H9 (cell line): ENCODE results near the gene PRSS16. TPM values are rescaled to one million over a fixed set of nuclear protein-coding genes. Genes with fewer than 3 reads are reported as not detected.

Experiments
- DNase-seq: peaks from one replicate; pipeline ENCODE4 v3.0.0-alpha.2; 2017
- H2AFZ ChIP-seq: one replicate; pipeline ENCODE4 v1.6.1; 2013; ENCODE audit warnings: mild to moderate bottlenecking, low read length, control low read depth, moderate library complexity
- H2AK5ac ChIP-seq: 2 replicates; pipeline ENCODE4 v1.6.1; 2013; ENCODE audit warnings: low read length, control low read depth, mixed read lengths; ENCODE audit not compliant: insufficient read length
- H2BK120ac ChIP-seq: one replicate; pipeline ENCODE4 v1.6.1; 2013; ENCODE audit warnings: low read depth, mild to moderate bottlenecking, low read length, control low read depth, inconsistent platforms; ENCODE audit not compliant: poor library complexity, severe bottlenecking
- H2BK12ac ChIP-seq: 2 replicates; pipeline ENCODE4 v1.6.1; 2013; ENCODE audit warnings: low read length, control low read depth, mixed read lengths, low read depth; ENCODE audit not compliant: insufficient read length
- H2BK15ac ChIP-seq: 2 replicates; pipeline ENCODE4 v1.6.1; 2013; ENCODE audit warnings: low read depth, low read length, control low read depth
- H2BK20ac ChIP-seq: one replicate; pipeline ENCODE4 v1.6.1; 2013; ENCODE audit warnings: low read depth, mild to moderate bottlenecking, low read length, control low read depth, inconsistent platforms; ENCODE audit not compliant: poor library complexity, severe bottlenecking
- H2BK5ac ChIP-seq: 2 replicates; pipeline ENCODE4 v1.6.1; 2013; ENCODE audit warnings: low read length, control low read depth, mixed read lengths; ENCODE audit not compliant: insufficient read length
- H3K14ac ChIP-seq: 2 replicates; pipeline ENCODE4 v1.6.1; 2013; ENCODE audit warnings: low read length, control low read depth; ENCODE audit not compliant: insufficient read depth
- H3K18ac ChIP-seq: 2 replicates; pipeline ENCODE4 v1.6.1; 2013; ENCODE audit warnings: low read depth, mild to moderate bottlenecking, mixed read lengths, low read length, control low read depth; ENCODE audit not compliant: insufficient read length
- H3K23ac ChIP-seq: 2 replicates; pipeline ENCODE4 v1.6.1; 2013; ENCODE audit warnings: low read length, control low read depth, mixed read lengths, low read depth; ENCODE audit not compliant: insufficient read length
- H3K23me2 ChIP-seq: 2 replicates; pipeline ENCODE4 v1.6.1; 2013; ENCODE audit warnings: low read depth, mild to moderate bottlenecking, mixed read lengths, low read length, control low read depth; ENCODE audit not compliant: insufficient read length, poor library complexity, severe bottlenecking
- H3K27ac ChIP-seq: 2 replicates; pipeline ENCODE4 v1.5.1; 2013; ENCODE audit warnings: low read length, control low read depth, mixed read lengths, low read depth; ENCODE audit not compliant: insufficient read length
- H3K27me3 ChIP-seq: 2 replicates; pipeline ENCODE4 v1.6.1; 2013; ENCODE audit warnings: low read length, control low read depth, inconsistent platforms; ENCODE audit not compliant: insufficient read depth
- H3K4ac ChIP-seq: 2 replicates; pipeline ENCODE4 v1.6.1; 2013; ENCODE audit warnings: low read depth, mild to moderate bottlenecking, control low read depth, inconsistent platforms, low read length, moderate library complexity
- H3K4me1 ChIP-seq: 2 replicates; pipeline ENCODE4 v1.6.1; 2013; ENCODE audit warnings: low read length, control low read depth, inconsistent platforms; ENCODE audit not compliant: insufficient read depth
- H3K4me2 ChIP-seq: 2 replicates; pipeline ENCODE4 v1.6.1; 2013; ENCODE audit warnings: low read length, control low read depth, mixed read lengths; ENCODE audit not compliant: insufficient read length, insufficient read depth
- H3K56ac ChIP-seq: 2 replicates; pipeline ENCODE4 v1.6.1; 2013; ENCODE audit warnings: low read depth, mild to moderate bottlenecking, mixed read lengths, low read length, control low read depth; ENCODE audit not compliant: insufficient read length
- H3K79me1 ChIP-seq: 2 replicates; pipeline ENCODE4 v1.6.1; 2013; ENCODE audit warnings: low read depth, mild to moderate bottlenecking, moderate library complexity, low read length, control low read depth, inconsistent platforms; ENCODE audit not compliant: insufficient read depth, poor library complexity, severe bottlenecking
- H3K79me2 ChIP-seq: 2 replicates; pipeline ENCODE4 v1.6.1; 2013; ENCODE audit warnings: low read length, control low read depth, inconsistent platforms; ENCODE audit not compliant: insufficient read depth
- H3K9ac ChIP-seq: 2 replicates; pipeline ENCODE4 v1.6.1; 2013; ENCODE audit warnings: low read length, control low read depth, mixed read lengths; ENCODE audit not compliant: insufficient read length; ENCODE audit errors: extremely low read depth
- H3K9me3 ChIP-seq: one replicate; pipeline ENCODE4 v1.6.1; 2013; ENCODE audit warnings: low read depth, low read length, inconsistent platforms; ENCODE audit not compliant: control insufficient read depth
- H3T11ph ChIP-seq: one replicate; pipeline ENCODE4 v1.6.1; 2013; ENCODE audit warnings: mild to moderate bottlenecking, low read length, control low read depth, inconsistent platforms
- H4K20me1 ChIP-seq: one replicate; pipeline ENCODE4 v1.6.1; 2013; ENCODE audit not compliant: control insufficient read depth, insufficient read length, insufficient read depth
- H4K5ac ChIP-seq: 2 replicates; pipeline ENCODE4 v1.6.1; 2013; ENCODE audit warnings: low read depth, mild to moderate bottlenecking, mixed read lengths, low read length, control low read depth; ENCODE audit not compliant: insufficient read length
- H4K8ac ChIP-seq: replicated peaks from 2 replicates; pipeline ENCODE4 v1.6.1; 2013; ENCODE audit warnings: low read length, control low read depth, mixed read lengths, low read depth; ENCODE audit not compliant: insufficient read length
- H4K91ac ChIP-seq: 2 replicates; pipeline ENCODE4 v1.6.1; 2013; ENCODE audit warnings: low read depth, mild to moderate bottlenecking, moderate library complexity, mixed read lengths, low read length, control low read depth; ENCODE audit not compliant: insufficient read length
- H3K27ac Mint-ChIP-seq, 3 experiments: 2 replicates in 2 of 3; 3 replicates in 1 of 3; pipeline ENCODE4 v1.8.0; 2020 to 2021; ENCODE audit warnings: mixed read lengths in 3 of 3, mild to moderate bottlenecking in 1 of 3, moderate library complexity in 1 of 3
- H3K27me3 Mint-ChIP-seq: 2 replicates; pipeline ENCODE4 v1.8.0; 2021; ENCODE audit warnings: low read depth, mild to moderate bottlenecking, moderate library complexity, mixed read lengths
- H3K36me3 Mint-ChIP-seq, 3 experiments: 2 replicates in 2 of 3; 3 replicates in 1 of 3; pipeline ENCODE4 v1.8.0; 2020 to 2021; ENCODE audit warnings: low read depth in 3 of 3, mixed read lengths in 3 of 3; ENCODE audit not compliant: insufficient read depth in 1 of 3
- H3K4me1 Mint-ChIP-seq, 2 experiments: 2 replicates each; pipeline ENCODE4 v1.8.0; 2020; ENCODE audit warnings: mixed read lengths in 2 of 2
- H3K4me3 Mint-ChIP-seq, 2 experiments: 2 replicates in 1 of 2; 3 replicates in 1 of 2; pipeline ENCODE4 v1.8.0; 2020 to 2021; ENCODE audit warnings: mild to moderate bottlenecking in 2 of 2, mixed read lengths in 2 of 2, moderate library complexity in 1 of 2
- H3K9me3 Mint-ChIP-seq, 2 experiments: 2 replicates in 1 of 2; 3 replicates in 1 of 2; pipeline ENCODE4 v1.8.0; 2020; ENCODE audit warnings: mild to moderate bottlenecking in 2 of 2, mixed read lengths in 2 of 2, moderate library complexity in 1 of 2
- CTCF ChIP-seq: fragments of 200-600 bp; sonication (generic); conservative IDR thresholded peaks from 3 replicates; pipeline ENCODE4 v1.8.0; 2021; ENCODE audit warnings: antibody characterized with exemption, mild to moderate bottlenecking
- whole genome bisulfite sequencing: extraction: QIAGEN DNeasy Blood & Tissue Kit; methylation state at CpG from one replicate; pipeline ENCODE4 v1.1.7; 2013; ENCODE audit warnings: missing lambda C conversion rate, low lambda C conversion rate, mixed read lengths; ENCODE audit not compliant: insufficient read length; ENCODE audit errors: extremely low coverage; 5-methylcytosine and 5-hydroxymethylcytosine counted together
- total RNA-seq: library from RNA; stranded (reverse); gene quantifications from 2 replicates; pipeline ENCODE4 v1.2.1, GENCODE V29; 2021

Gene PRSS16
- total RNA-seq, 1 experiment from 2014 or later, result 14.8 TPM

DNA sequence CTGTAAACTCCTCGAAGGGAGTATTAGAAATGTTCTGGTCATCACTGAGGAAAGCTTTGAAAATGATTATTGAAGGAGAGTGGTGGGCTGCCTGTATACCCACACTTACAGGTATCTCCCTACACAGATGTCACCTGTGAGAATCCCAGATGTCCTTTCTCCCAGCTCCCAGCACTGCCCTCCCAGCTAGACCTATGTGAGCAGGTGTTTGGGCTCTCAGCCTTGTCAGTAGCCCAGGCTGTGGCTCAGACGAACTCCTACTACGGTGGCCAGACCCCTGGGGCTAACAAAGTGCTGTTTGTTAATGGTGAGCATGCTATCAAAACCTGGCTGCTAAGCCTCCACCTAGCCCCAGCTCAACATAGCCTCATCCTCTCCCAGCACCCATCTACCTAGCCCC is 7.1 kb downstream of the PRSS16 start:
- H3K18ac ChIP-seq, result no peak overlapping the region
- Mint-ChIP-seq H3K27me3 (peaks cover 9% of the 10 kb centered on the region), H3K4me3 (no peak overlapping the region), H3K4me1 (peaks cover 12 to 17% of the 10 kb centered on the region in 2 experiments), H3K36me3 (peaks cover 0 to 11% (median 0%) of the 10 kb centered on the region in 3 experiments; a peak in 3 of 7 replicates), H3K27ac (no peak overlapping the region; a peak in 1 of 7 replicates), H3K9me3 (no peaks in the 10 kb centered on the region)
- WGBS, result no CpG with 5 or more reads among the region's 3 CpGs
- no peak overlapping the region for H3K27ac ChIP-seq
- H2AK5ac ChIP-seq, result no peak overlapping the region
- H2BK120ac ChIP-seq, result no peak overlapping the region
- H4K8ac ChIP-seq, result no peak overlapping the region
- DNase-seq, result no peak
- H4K91ac ChIP-seq, result no peak overlapping the region
- no peaks in the 10 kb centered on the region for H3K4me1 ChIP-seq
- no peaks in the 10 kb centered on the region for H4K20me1 ChIP-seq
- no peak overlapping the region for H2BK15ac ChIP-seq
- H3T11ph ChIP-seq, result no peak overlapping the region
- H3K23me2 ChIP-seq, result peaks cover 5% of the 10 kb centered on the region
- no peaks in the 10 kb centered on the region for H3K79me2 ChIP-seq
- TF ChIP-seq CTCF, result no peak
- no peak overlapping the region for H3K4ac ChIP-seq
- no peaks in the 10 kb centered on the region for H3K79me1 ChIP-seq
- H2BK12ac ChIP-seq, result no peak overlapping the region
- H3K4me2 ChIP-seq, result no peak overlapping the region
- H4K5ac ChIP-seq, result no peak overlapping the region
- no peak overlapping the region for H3K9ac ChIP-seq
- no peak overlapping the region for H3K56ac ChIP-seq
- no peak overlapping the region for H3K23ac ChIP-seq
- no peak overlapping the region for H2AFZ ChIP-seq
- no peaks in the 10 kb centered on the region for H3K27me3 ChIP-seq
- no peak overlapping the region for H3K14ac ChIP-seq
- no peak overlapping the region for H2BK5ac ChIP-seq
- H3K9me3 ChIP-seq, result no peaks in the 10 kb centered on the region
- H2BK20ac ChIP-seq, result no peak overlapping the region
